Vein endothelial cell (primary cell): Measurements from ENCODE around the gene DEPDC1B. TPM values are rescaled to one million over a fixed set of nuclear protein-coding genes. Genes with fewer than 3 reads are reported as not detected.

Source experiments
- total RNA-seq: library from RNA; depleted of rRNA; stranded (reverse); fragments of >200 nt; gene quantifications from 2 replicates; pipeline ENCODE4 v1.2.3, GENCODE V29; 2012

DEPDC1B gene
- total RNA-seq, result 7.2 and 9.0 TPM in 2 replicates

DNA sequence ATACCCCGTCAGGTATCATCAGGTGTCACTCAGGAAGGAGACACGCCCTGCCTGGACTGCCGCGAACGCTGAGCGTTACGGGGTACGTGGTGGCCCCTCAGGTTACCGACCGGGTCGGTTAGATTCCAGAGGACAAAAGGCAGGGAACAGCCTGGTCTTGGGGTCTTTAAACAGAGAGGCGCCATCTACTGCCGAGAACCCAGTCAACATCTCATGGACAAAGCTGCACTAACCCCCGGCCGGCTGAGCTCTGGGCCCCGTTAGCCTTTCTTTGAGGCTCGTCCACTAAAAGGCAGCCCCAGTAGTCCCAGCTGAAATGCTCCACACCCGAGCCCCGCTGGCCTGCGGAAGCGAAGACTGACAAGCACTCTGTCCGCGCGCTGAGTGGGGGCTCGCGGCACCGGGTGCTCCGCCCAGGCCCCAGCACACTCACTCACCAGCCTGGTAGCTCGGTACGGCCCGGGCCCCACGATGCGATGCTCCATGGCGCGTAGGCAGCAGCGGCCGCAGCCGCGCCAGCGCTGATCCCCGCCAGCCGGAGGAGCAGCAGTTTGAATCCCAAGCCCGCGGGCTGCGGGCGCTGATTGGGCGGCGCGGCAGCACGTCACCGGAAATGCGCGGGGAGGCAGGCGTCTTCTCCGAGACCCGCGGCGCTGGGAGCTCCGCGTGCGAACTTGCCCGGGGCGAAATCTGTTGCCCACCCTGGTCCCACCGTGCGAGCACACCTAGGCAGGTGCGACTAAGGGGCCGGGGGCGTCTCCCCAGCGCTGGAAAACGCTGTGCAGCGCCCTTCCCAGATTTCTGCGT lies at the start of gene DEPDC1B:
TSS of gene DEPDC1B (minus strand) at position 558 of the 807 bp plus-strand sequence. CDS start at position 485, 73 bp downstream.

Other genes starting within 250 kb of the DEPDC1B start
- gene ELOVL7, start 144.1 kb upstream of the DEPDC1B start, total RNA-seq, result 0.10 TPM in 1 of 2 replicates, not detected in the other
- gene ERCC8, start 244.9 kb upstream of the DEPDC1B start, total RNA-seq, result 18.0 and 19.6 TPM in 2 replicates
- gene NDUFAF2, start 245.0 kb upstream of the DEPDC1B start, total RNA-seq, result 14.7 and 22.1 TPM in 2 replicates